Muscle layer of duodenum (tissue), 2 donors: ENCODE measurements around the gene GNAQ.
A peak's percentile ranks its signal among the peaks of the same experiment; 100 is the strongest.

Experiments used
- H3K27ac ChIP-seq: one replicate; pipeline ENCODE4 v1.7.0; 2013; ENCODE audit warnings: mild to moderate bottlenecking, low read length
- H3K27me3 ChIP-seq: one replicate; pipeline ENCODE4 v1.7.0; 2013; ENCODE audit warnings: low read depth, mild to moderate bottlenecking, control low read depth, low read length
- H3K36me3 ChIP-seq, 2 donors: one replicate each; pipeline ENCODE4 v1.7.0; 2013; ENCODE audit warnings: low read length in 2 of 2, control low read depth in 1 of 2, mild to moderate bottlenecking in 1 of 2; ENCODE audit not compliant: insufficient read depth in 2 of 2, control insufficient read depth in 1 of 2
- H3K4me1 ChIP-seq, 2 donors: one replicate each; pipeline ENCODE4 v1.7.0; 2013; ENCODE audit warnings: low read length in 2 of 2, mild to moderate bottlenecking in 2 of 2, control low read depth in 1 of 2, moderate library complexity in 1 of 2; ENCODE audit not compliant: insufficient read depth in 2 of 2, control insufficient read depth in 1 of 2
- H3K4me3 ChIP-seq, 2 donors: one replicate each; pipeline ENCODE4 v1.7.0; 2013; ENCODE audit warnings: low read length in 2 of 2, low read depth in 1 of 2, mild to moderate bottlenecking in 1 of 2
- H3K9me3 ChIP-seq, 2 donors: one replicate each; pipeline ENCODE4 v1.7.0; 2013; ENCODE audit warnings: low read length in 2 of 2, control low read depth in 1 of 2, mild to moderate bottlenecking in 1 of 2; ENCODE audit not compliant: control insufficient read depth in 1 of 2
- donor health status: healthy.

Gene GNAQ

GRCh38 chr9:77673941-77674791 lies 357.4 kb downstream of the GNAQ start:
- Histone ChIP-seq H3K4me3 (no peak overlapping the region), H3K9me3 (no peaks in the 10 kb centered on the region), H3K36me3 (no peaks in the 10 kb centered on the region), H3K4me1 (peaks cover 0 to 5% of the 10 kb centered on the region in 2 donors), H3K27ac (peak overlapping the region; percentile 42), H3K27me3 (no peaks in the 10 kb centered on the region)

- no peaks in the 10 kb centered on the region for H3K4me1 ChIP-seq
- no peaks in the 10 kb centered on the region for H3K27me3 ChIP-seq
- no peak overlapping the region for H3K4me3 ChIP-seq
- no peak overlapping the region for H3K27ac ChIP-seq
- H3K9me3 ChIP-seq: no peaks in the 10 kb centered on the region
- no peaks in the 10 kb centered on the region for H3K36me3 ChIP-seq
Observed at GRCh38 chr9:77672183-77672582, 359.4 kb downstream of the GNAQ start.

DNA sequence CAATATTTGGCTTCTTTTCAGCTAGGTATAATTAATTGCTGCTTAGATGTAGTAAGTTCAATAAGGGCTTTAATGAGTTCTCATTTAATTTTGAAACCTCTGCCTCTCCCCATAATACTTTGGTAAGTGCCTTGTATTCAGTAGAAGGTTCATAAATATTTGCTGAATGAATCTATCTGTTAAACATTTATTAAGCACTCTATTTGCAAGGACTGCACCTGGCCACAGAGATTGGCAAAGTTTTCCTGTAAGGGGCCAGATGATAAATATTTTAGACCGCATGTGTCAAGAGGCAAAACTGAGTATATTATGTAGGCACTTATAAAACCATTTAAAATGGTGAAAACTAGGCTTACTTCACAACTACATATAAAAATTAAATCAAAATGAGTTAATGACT lies 364.5 kb downstream of the GNAQ start:
- Histone ChIP-seq H3K9me3 (no peaks in the 10 kb centered on the region), H3K4me1 (peaks cover 0 to 18% of the 10 kb centered on the region in 2 donors), H3K4me3 (no peak overlapping the region), H3K36me3 (no peaks in the 10 kb centered on the region), H3K27ac (no peak overlapping the region), H3K27me3 (no peaks in the 10 kb centered on the region)
